CD4-positive, alpha-beta T cell treated with Interleukin-1 beta for 1 hour (primary cell): Measurements from ENCODE around the gene KHSRP.
"Not testable (repeated sequence)": the region's sequence is repeated elsewhere in the genome, so short reads cannot be mapped to it uniquely, and the experiment has no call there.

ENCODE experiments used
- DNase-seq, 2 donors: peaks; one replicate each; pipeline ENCODE4 v3.0.0-alpha.2; 2020 to 2022

The KHSRP gene

DNA sequence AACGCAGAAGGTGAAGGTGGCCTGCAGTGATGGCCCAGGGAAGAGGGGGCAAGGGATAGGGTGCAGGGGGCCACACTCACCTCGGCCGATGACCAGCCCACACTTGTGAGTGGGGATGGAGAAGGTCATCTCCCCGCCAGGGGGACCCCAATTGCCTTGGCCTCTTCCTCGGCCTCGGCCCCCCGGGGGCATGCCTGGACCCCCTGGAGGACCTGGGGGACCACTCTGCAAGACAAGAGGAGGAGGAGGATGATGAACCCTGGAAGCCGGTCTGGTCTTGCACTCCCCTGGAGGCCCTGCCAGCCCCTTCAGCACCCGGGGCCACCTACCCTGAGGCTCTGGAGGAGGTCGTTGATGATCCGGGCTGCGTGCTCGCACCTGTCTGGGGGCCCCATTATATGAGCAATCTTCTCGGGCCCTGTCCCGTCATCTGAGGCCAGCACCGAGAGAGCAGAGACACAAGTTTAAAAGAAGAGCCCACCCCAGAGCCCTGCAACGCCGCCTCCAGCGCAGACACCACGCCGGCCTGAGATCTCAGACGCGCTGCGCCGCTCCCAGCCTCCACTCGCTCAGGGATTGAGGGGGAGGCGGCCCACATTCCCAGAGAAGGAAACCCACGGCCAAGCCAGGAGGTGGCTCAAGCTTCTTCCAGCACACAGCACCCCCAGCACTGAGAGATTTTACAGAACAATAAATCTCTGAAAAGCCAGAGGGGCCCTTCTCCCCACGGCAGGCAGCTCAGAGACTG is 7.8 kb downstream of the KHSRP start:
- no peak for DNase-seq

DNA sequence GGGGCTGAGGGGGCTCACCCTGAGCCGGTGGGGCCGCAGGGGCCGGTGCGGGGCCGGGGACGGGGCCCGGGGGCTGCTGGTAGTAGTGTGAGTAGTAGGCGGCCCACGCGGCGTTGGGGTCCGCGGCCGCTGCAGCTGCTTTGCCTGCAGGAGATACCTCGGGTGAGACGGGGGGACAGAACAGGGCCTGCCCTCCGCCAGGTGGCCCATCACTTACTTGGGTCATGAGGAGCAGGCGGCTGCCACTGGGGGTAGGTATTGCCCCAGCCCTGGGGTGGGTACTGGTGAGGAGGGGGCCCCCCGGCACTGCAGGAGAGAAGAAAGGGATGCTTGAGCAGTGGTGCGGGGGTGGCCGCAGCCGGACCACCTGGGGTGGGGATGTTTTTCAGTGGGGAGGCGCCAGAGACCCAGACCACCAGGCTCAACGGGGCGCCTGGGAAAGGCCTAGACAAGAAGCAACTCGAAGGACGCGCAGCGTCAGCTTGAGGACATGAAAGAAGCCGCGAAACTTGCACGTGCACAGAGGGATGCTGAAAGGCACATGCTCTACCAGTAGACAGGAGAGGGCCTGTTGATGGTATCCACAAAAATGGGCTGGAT is 8.9 kb downstream of the KHSRP start:
- no peak for DNase-seq

DNA sequence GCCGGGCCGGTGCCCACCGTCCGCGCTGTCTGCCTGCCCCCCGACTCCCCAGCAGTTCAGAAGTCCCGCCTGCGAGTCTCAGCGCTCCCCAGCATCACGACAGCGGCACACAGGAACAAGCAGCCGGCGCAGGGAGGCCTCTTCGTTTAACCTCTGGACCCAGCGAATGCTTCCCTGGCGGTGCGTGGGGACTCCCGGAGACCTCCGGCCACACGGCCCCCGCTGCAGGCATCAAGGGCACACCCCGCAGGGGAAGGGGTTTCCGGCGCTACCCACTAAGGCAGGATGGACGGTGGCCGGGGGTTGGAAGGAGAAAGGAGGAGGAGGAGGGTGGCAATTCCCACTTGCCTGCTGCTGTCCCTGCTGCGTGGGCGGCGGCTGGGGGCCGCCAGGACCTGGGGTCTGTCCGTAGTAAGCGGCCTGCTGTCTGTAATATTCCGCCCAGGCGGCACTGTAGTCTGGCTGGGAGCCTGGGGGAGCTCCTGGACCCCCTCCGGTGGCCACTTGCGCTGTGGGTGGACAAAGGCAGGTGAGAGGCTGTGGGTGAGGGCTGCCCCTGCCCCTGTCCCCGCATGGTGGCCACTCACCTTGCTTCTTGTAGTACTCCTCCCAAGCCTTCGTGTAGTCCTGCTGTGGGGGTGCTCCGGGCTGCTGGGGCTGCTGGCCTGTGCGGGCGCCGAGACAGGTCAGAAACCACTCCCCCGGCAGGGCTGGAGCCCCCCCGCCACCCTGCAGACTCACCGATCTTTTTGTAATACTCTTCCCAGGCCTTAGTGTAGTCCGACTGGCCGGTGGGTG is 9.6 kb downstream of the KHSRP start:
- no peak for DNase-seq

DNA sequence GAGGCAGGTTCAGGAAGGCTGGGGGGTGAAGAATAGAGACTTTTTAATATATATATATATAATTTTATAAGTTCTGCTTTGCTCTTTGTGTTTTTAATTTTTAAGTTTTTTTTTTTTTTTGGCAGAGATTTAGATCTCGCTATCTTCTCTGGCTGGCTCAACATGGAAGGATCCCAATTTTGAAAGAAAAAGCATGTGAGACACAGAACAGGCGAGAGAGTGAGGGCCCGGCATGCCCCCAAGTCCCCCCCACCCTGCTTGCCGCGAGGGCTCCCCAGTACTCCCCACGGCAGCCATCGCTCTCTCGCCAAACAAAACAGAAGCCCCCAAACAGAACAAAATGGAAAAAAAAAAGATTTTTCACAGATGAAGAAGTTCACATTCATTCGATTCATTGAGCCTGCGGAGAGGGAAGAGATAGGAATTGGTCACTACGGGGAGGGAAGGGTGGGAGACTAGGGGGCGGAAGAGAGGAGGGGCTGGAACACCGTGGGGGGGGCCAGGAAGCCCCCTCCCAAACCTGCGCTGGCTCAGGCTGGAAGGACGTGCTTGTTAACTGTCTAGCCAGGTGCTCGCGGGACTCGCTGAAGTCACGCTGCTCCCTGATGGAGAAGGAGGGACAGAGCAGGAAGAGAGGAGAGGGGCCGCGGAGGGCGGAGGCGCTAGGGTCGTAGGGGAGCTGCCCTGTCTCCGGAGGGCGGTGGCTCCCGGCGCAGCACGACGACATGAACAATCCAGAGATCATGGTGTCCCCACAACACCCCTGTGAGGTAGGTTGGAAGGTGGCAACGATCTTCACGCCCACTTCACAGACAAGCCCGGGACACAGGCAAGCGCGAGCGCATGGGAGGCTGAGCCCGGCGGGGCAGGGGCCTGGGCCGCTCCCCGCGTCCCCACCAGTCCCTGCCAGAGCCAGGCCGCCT is 10.6 kb downstream of the KHSRP start:
- DNase-seq, result no peak

DNA sequence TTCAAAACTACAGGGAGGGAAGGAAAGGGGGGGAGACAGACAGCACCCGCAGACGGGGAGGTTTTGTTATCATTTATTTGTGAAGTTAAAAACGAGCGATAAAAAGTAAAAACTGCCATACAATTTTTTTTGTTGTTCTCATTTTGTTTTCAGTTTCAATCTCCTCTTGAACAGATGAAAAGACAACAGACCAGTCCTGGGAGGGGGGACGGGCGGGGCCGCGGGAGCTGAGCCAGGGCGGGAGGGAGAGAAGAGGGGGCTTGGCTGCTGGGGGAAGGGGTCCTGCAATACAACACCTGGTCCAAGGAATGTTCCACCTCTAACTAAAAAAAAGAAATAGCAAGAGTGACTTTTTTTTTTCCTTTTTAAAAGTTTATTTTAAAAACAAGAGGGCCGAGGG is 11.3 kb downstream of the KHSRP start:
- DNase-seq, result no peak

DNA sequence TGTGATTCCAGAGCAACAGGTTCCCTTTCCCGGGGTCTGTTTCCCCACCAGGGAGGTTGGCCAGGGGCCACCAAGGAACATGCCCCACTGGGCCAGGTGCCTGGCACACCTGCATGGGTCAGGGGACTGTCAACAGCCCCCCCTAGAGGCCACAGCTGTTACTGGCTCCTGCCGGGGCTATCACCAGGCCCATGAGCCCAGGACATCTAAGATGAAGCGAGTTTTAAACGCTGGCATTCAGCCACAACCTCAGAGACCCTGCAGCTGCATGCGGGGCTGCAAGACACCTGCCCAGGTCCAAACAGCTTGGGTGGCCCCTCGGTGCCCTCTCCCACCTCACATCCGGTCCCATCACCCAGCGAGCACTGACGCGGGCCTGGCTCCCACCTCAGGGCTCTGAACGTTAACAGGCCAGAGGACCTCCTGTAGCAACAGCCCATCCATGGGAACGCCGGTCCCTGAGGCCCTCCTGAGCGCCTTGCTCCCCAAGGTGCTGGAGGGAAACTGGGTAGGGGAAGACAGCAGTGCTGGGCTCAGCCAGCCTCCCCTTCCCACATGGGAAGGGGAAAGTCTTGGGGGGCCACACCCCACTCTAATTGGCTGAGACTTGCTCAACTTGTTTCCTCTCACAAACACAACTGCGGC is 12.0 kb downstream of the KHSRP start:
- peak; percentile 42 to 56 for DNase-seq

DNA sequence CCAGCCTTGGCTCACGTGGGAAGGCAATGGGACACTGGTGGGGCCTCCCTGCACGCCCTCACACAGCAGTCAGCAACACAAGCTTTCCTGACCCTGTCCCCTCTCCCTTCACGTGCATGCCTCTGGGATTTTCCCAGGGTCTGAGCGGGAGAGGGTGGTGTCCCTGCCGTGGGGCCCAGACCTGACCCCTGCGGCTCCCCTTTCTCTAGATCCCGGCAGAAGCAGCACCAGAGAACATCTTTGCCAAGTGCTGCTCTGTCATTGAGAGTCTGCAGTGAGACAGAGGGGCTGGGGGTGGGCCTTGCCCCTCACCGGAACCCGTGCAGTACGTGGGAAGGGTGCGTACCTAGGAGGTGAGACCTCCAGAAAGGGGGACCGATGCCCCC is 12.6 kb downstream of the KHSRP start:
- DNase-seq, result no peak

DNA sequence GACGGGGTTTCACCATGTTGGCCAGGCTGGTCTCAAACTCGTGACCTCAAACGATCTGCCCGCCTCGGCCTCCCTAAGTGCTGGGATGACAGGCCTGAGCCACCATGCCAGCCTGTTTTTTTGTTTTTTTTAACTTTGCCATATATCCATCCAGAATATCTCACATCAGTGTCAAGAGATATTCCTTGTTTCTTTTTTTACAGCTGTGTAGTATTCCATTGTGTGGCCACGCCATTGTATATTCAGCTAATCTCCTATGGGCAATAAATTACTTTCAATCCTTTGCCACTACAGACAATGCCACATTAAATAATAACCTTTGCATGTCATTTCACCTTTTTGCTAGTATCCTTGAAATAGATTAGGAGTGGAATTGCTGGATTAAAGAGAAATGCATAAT is 15.3 kb downstream of the KHSRP start:
- DNase-seq, result no peak

DNA sequence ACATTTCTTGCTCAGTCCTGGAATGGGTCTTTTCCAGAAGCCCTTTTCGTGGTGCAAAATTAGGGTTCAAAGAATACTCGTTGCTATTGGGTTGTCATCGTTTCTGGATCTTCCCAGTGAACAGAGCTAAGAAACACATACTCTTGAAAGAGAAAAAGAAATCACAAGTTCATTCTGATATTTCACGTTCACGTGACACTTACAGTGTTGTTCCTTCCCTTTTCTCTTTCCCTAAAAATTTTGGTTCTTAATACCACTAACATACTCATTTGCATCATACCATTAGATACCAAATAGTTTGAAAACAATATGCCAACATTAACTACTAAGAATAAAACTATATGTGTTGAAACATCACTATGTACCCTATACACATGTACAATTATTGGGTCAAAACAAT is 18.2 kb downstream of the KHSRP start:
- no peak for DNase-seq

DNA sequence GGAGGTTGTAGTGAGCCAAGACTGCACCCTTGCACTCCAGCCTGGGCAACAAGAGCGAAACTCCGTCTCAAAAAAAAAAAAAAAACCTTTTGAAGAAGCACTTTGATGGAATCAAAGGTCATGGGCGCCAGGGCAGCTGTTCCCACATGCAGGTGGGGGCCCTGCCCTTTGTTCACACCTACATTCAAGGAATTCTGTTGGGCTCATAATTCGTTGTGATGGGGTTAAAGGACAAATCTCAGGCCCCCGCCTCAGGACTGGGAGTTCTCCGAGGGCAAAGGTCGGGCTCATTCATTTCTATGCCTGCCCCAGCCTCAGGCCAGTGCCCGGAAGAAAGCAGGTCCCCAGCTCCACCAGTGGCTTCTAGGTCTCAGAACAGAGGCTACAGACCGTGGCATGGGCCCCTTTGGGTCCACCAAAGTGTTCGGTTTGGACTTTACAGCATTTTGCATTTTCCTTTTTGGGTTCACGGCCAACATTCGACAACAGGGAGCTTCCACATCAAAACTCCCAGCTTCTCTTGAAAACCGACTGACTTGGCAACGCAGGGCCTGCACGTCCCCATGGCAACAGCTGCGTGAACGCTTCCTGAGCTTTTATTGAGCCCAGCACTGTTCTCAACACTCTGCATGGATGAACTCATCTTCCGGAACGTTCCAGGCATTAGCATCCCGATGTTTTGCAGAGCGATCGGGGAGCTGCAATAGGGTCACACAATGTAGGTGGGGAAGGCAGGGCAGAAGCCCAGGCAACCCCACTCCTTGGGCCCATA is 21.6 kb downstream of the KHSRP start:
- DNase-seq, result no peak

DNA sequence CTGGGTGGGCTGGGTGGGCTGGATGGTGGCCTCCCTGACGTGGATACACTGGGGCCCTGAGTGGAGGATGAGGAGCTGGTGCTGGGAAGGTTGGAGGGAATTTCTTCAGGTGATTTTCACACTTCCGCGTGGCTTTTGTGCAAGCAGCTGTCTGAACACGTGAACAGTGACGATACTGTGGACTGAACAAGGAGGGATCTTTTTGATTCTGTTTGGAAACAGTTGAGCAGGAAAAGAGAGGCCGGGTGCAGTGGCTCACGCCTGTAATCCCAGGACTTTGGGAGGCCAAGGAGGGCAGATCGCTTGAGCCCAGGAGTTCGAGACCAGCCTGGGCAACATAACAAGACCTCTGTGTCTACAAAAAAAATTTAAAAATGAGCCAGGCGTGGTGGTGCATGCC is 22.6 kb downstream of the KHSRP start:
- no peak for DNase-seq

DNA sequence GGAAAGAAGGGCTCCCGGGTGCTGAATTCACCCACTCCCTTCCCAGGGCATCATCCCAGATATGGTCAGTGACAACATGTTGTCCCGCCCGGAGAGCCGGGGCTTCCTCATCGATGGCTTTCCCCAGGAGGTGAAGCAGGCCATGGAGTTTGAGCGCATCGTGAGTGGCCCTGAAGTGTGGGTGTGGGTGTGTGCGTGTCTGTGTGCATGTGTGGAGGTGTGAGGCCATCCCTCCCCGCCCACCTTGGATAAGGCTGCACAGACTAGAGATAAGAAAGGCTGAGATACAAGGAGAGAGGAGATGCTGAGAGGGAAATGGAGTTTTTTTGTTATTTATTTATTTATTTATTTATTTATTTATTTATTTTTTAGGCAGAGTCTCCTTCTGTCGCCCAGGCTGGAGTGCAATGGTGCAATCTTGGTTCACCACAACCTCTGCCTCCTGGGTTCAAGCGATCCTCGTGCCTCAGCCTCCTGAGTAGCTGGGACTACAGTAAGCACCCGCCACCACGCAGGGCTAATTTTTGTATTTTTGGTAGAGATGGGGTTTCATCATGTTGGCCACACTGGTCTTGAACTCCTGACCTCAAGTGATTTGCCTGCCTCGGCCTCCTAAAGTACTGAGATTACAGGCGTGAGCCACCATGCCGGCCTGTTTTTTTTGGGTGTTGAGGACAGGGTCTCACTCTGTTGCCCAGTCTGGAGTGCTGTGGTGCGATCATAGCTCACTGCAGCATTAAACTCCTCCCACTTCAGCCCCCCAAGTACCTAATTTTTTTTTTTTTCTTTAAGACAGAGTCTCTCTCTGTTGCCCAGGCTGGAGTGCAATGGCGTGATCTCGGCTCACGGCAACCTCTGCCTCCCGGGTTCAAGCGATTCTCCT is 24.3 kb downstream of the KHSRP start:
- DNase-seq, result not testable (repeated sequence)

DNA sequence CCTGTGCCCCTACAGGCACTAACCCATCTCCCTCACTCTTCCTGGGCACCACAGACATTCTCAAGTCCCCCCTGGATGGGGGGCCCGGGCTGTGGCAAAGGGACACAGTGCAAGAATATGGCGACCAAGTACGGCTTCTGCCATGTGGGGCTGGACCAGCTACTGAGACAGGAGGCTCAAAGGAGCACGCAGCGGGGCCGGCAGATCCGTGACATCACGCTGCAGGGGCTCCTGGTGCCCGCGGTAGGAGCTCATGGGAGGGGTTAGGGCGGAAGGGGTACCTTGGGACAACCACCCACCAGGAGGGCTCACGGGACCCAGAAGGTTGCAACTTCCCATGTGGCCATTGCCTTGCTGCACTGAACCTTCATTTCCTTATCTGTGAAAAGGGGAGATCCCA is 28.3 kb downstream of the KHSRP start:
- DNase-seq, result no peak

DNA sequence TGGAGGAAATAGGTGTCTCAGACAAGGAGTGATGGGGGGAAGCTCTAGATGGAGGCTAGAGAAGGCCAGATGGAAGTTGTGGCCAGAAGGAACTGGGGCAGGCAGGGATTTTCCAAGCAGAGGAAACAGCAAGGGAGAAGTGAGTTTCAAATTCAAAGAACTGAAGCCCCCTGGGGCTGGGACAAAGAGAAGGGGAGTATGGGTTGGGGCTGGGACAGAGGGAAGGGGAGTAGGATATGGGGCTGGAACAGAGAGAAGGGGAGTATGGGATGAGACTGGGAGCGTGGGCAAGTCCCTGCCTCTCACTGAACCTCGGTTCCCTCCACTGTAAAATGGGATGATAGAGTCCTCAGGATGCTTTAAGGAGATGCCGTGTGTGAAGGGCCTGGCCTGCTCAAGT is 29.8 kb downstream of the KHSRP start:
- no peak for DNase-seq

DNA sequence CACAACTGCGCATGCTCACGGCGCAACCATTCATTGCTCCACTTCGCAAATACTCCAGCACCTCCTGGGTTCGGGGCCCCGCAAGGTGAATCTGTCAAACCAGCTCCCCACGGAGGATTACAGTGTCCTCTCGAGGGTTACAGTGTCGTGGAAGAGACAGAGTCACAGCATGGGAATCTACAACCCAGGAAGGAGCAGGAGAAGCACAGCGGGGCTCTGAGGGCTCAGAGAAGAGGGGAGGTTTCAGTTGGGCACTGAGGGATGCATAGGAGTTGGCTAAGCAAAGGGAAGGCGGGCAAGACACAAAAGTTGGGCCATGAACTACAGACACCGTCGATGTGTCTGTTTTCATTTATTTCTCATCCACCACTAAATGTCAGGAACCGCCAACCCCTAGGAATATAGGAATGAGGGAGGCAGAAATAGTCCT is 30.6 kb downstream of the KHSRP start:
- peak; percentile 77 to 80 for DNase-seq

DNA sequence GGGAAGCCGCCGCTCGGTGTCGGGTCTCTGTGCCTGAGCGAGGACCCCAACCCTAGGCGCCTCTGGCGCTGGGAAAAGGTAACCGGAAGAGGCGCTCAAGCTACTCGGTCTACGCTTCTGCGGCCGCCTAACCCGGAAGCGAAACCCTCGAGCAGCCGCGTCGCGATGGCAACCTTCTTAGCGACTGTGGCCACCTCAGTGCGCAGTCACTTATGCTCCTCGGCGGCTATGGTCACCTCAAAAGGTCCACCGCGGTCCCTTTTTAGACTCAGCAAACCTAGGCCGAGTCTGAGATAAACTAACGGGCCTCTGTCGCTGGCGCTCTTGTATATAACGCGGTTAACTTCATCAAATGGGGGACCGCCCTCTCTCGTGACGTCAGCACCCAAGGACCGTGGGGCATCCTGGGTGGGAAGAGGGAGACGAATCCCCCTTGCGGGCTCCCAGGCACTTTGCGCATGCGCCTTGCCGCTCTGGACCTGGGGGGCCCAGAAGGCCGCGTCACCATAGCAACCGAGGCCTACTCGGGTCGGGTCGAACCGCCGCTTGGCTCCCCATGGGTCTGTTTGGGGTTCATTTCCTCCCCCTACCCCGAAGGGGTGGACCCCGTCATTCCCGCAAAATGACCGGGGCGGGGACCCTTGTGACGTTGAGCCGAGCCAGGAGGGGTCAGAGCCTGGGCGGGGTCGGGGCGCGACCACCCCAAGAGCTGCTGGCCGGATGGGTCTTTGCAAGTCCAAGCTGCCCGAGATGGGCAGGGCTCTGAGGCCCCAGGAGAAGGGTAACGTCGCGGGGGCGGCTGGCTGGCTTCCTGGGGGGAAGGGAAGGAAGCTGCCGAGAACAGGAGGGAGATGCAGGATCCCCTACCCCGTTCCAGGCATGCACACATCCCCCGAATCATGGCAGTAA is 31.3 kb downstream of the KHSRP start, which contains the start of gene GTF2F1:
Gene GTF2F1, minus strand, starts transcription at position 91 of the 909 bp plus-strand sequence. CDS start 169 bp downstream, outside the sequence.
- DNase-seq, result peak; percentile 95 to 97

DNA sequence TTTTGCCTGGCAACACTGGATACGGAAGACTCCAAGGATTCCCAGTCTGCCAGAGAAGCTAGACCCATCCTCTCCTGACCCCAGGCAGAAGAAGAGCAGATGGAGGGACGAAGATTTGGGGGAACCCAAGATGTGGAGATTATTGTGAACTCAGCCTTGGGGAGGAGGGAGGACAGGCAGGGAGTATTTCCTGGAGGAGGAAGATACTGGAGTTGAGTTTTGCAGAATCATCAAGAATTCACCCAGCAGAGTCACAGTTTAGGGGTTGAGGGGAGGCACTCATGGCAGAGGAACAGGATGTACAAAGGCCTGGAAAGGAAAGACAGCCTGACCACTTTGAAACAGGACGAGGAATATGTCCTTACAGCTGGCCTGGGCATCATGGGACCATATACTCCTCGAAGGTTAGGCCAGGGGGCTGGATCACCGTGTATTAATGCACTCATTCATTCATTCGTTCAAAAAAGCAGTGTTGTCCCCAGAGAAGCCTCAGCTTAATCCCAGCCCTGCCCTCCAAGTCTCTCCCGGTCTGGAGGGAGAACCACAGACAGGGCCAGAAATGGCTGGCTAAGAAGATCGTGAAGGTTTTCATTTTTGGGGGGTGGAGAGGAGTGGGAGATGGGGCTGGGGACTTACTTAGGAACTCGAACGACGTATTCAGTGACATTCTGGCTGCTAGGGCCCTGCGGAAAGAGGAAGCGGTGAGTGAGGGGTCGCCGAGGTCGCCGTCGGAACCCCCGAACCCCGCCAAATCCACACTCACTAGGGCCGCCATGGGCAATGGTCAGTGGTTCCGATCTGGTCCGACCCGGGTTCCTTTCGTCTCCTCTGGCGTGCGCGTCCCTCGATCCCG is 32.2 kb downstream of the KHSRP start:
- DNase-seq, result no peak

DNA sequence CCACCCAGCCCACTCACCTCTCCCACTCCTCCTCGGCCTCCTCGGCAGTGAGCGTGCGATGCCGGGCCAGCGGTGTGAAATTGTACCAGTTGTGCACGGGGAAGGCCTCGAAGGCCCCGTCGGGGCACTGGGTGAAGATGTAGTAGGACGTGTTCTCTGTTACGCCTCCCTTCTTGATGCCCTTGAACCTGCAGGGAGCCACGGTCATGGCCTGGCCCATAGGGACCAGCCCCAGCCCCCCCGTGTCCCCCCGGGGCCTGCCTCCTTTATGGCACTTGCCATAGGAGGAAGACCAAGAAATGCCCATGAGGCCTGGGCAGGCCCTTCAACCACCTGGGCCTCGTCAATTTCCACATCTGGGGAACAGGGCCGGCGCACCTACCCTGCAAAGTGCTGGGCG is 37.2 kb downstream of the KHSRP start:
- no peak for DNase-seq
